Spinal cord (tissue), 10 donors: Measurements from ENCODE around the gene AIG1. TPM values are rescaled to one million over a fixed set of nuclear protein-coding genes. Genes with fewer than 3 reads are reported as not detected.

ENCODE experiments used
- DNase-seq, 6 donors: peaks; one replicate each; pipeline versions ENCODE4 v3.0.0 to v3.0.0-alpha.2; 2013 to 2015; ENCODE audit warnings: low spot score in 6 of 6, low read depth in 4 of 6
- H3K27ac ChIP-seq: one replicate; pipeline ENCODE4 v1.5.1; 2013; ENCODE audit warnings: low read depth, low read length, control low read depth
- H3K27me3 ChIP-seq: one replicate; pipeline ENCODE4 v1.6.1; 2013; ENCODE audit warnings: low read length; ENCODE audit not compliant: control insufficient read depth, insufficient read depth
- H3K36me3 ChIP-seq: one replicate; pipeline ENCODE4 v1.6.1; 2013; ENCODE audit warnings: low read length; ENCODE audit not compliant: control insufficient read depth, insufficient read depth
- H3K4me1 ChIP-seq: one replicate; pipeline ENCODE4 v1.6.1; 2013; ENCODE audit warnings: low read length; ENCODE audit not compliant: control insufficient read depth, insufficient read depth
- H3K4me3 ChIP-seq: one replicate; pipeline ENCODE4 v1.5.1; 2013; ENCODE audit warnings: low read depth, low read length, control low read depth
- H3K9me3 ChIP-seq: one replicate; pipeline ENCODE4 v1.6.1; 2013; ENCODE audit warnings: low read length; ENCODE audit not compliant: control insufficient read depth, insufficient read depth
- WGBS: methylation state at CpG from one replicate; pipeline ENCODE4 v1.1.5; 2013; ENCODE audit warnings: missing lambda C conversion rate; ENCODE audit not compliant: insufficient coverage; 5-methylcytosine and 5-hydroxymethylcytosine counted together
- polyA plus RNA-seq, 2 donors: library from polyadenylated mRNA; unstranded; fragments of 120-200 nt; gene quantifications; one replicate each; pipeline ENCODE4 v1.2.1, GENCODE V29; 2013; ENCODE audit not compliant: insufficient read length in 2 of 2
- total RNA-seq, 2 donors: library from RNA; depleted of rRNA in 1 of 2; stranded (reverse); fragments of 120-200 nt in 1 of 2; fragments of >200 nt in 1 of 2; gene quantifications; one replicate each; pipeline versions ENCODE4 v1.2.3 to v1.2.4, GENCODE V29; 2013 to 2014
- donor health status: healthy.

The AIG1 gene
- total and polyA plus RNA-seq, 4 donors: 56.5 to 72.6 (median 70.3) TPM

- H3K27me3 ChIP-seq: no peaks in the 10 kb centered on the region
- DNase-seq: peak in 1 of 6 donors; percentile 55
- no peaks in the 10 kb centered on the region for H3K4me1 ChIP-seq
- no peak overlapping the region for H3K27ac ChIP-seq
- peaks cover 3% of the 10 kb centered on the region for H3K36me3 ChIP-seq
- H3K4me3 ChIP-seq: no peak overlapping the region
- no peaks in the 10 kb centered on the region for H3K9me3 ChIP-seq
- no CpG with 5 or more reads among the region's 3 CpGs for WGBS
Measured at GRCh38 chr6:143179901-143180612, 119.4 kb downstream of the AIG1 start.

GRCh38 chr6:143180826-143181225 lies 120.1 kb downstream of the AIG1 start:
- peaks cover 3% of the 10 kb centered on the region for H3K36me3 ChIP-seq
- H3K9me3 ChIP-seq: no peaks in the 10 kb centered on the region
- H3K27ac ChIP-seq: no peak overlapping the region
- no CpG with 5 or more reads among the region's 2 CpGs for WGBS
- DNase-seq: peak in 1 of 6 donors; percentile 37
- H3K27me3 ChIP-seq: no peaks in the 10 kb centered on the region
- H3K4me3 ChIP-seq: no peak overlapping the region
- H3K4me1 ChIP-seq: no peaks in the 10 kb centered on the region

- no peak for DNase-seq
- Histone ChIP-seq H3K9me3 (no peaks in the 10 kb centered on the region), H3K4me3 (no peak overlapping the region), H3K27ac (no peak overlapping the region), H3K4me1 (no peaks in the 10 kb centered on the region), H3K27me3 (no peaks in the 10 kb centered on the region), H3K36me3 (no peaks in the 10 kb centered on the region)
Measured at GRCh38 chr6:143183666-143184065, 123.0 kb downstream of the AIG1 start.

GRCh38 chr6:143185288-143185687 lies 124.6 kb downstream of the AIG1 start:
- Histone ChIP-seq H3K9me3 (no peaks in the 10 kb centered on the region), H3K36me3 (no peaks in the 10 kb centered on the region)
- WGBS: 85% methylated on average over 2 of the region's 2 CpGs

GRCh38 chr6:143187238-143187923 lies 126.7 kb downstream of the AIG1 start:
- Histone ChIP-seq H3K27me3 (no peaks in the 10 kb centered on the region), H3K9me3 (no peaks in the 10 kb centered on the region), H3K27ac (no peak overlapping the region), H3K36me3 (no peaks in the 10 kb centered on the region), H3K4me3 (no peak overlapping the region), H3K4me1 (no peaks in the 10 kb centered on the region)
- peak in 2 of 6 donors; percentile 34 to 57 for DNase-seq
- 56% methylated on average over 4 of the region's 8 CpGs for WGBS

More at GRCh38 chr6:143185288-143185687, 124.6 kb downstream of the AIG1 start:
- Histone ChIP-seq H3K4me3 (no peak overlapping the region), H3K4me1 (no peaks in the 10 kb centered on the region), H3K27me3 (no peaks in the 10 kb centered on the region), H3K27ac (no peak overlapping the region)
- DNase-seq: no peak

GRCh38 chr6:143188292-143188691 lies 127.6 kb downstream of the AIG1 start:
- DNase-seq: no peak
- H3K27ac ChIP-seq: no peak overlapping the region
- H3K4me3 ChIP-seq: no peak overlapping the region
- no peaks in the 10 kb centered on the region for H3K4me1 ChIP-seq
- no peaks in the 10 kb centered on the region for H3K27me3 ChIP-seq
- H3K9me3 ChIP-seq: no peaks in the 10 kb centered on the region
- no peaks in the 10 kb centered on the region for H3K36me3 ChIP-seq
- 94% methylated on average over 2 of the region's 2 CpGs for WGBS

GRCh38 chr6:143191361-143191760 lies 130.7 kb downstream of the AIG1 start:
- no peak overlapping the region for H3K27ac ChIP-seq
- H3K4me3 ChIP-seq: no peak overlapping the region
- H3K9me3 ChIP-seq: no peaks in the 10 kb centered on the region
- DNase-seq: no peak
- no peaks in the 10 kb centered on the region for H3K27me3 ChIP-seq
- H3K36me3 ChIP-seq: no peaks in the 10 kb centered on the region
- H3K4me1 ChIP-seq: peaks cover 3% of the 10 kb centered on the region

GRCh38 chr6:143192766-143193165 lies 132.1 kb downstream of the AIG1 start:
- Histone ChIP-seq H3K27ac (no peak overlapping the region), H3K4me1 (peaks cover 3% of the 10 kb centered on the region), H3K9me3 (no peaks in the 10 kb centered on the region), H3K4me3 (no peak overlapping the region), H3K27me3 (no peaks in the 10 kb centered on the region), H3K36me3 (no peaks in the 10 kb centered on the region)
- no peak for DNase-seq

- H3K27ac ChIP-seq: no peak overlapping the region
- no peak for DNase-seq
- H3K9me3 ChIP-seq: no peaks in the 10 kb centered on the region
- no peaks in the 10 kb centered on the region for H3K27me3 ChIP-seq
- WGBS: no CpG with 5 or more reads among the region's 1 CpG
- H3K4me1 ChIP-seq: peaks cover 3% of the 10 kb centered on the region
- H3K36me3 ChIP-seq: no peaks in the 10 kb centered on the region
- no peak overlapping the region for H3K4me3 ChIP-seq
Measured at GRCh38 chr6:143193571-143194094, 132.9 kb downstream of the AIG1 start.

GRCh38 chr6:143194095-143194589 lies 133.5 kb downstream of the AIG1 start:
- H3K36me3 ChIP-seq: no peaks in the 10 kb centered on the region

More at GRCh38 chr6:143194095-143194589, 133.5 kb downstream of the AIG1 start:
- no peaks in the 10 kb centered on the region for H3K9me3 ChIP-seq
- no peak for DNase-seq
- H3K27ac ChIP-seq: no peak overlapping the region
- 100% methylated on average over 2 of the region's 9 CpGs for WGBS
- peaks cover 3% of the 10 kb centered on the region for H3K4me1 ChIP-seq
- no peaks in the 10 kb centered on the region for H3K27me3 ChIP-seq
- H3K4me3 ChIP-seq: no peak overlapping the region
